GM19035 (cell line): ENCODE data around the gene MICAL3.
"Not testable (repeated sequence)": the region's sequence is repeated elsewhere in the genome, so short reads cannot be mapped to it uniquely, and the experiment has no call there.

ENCODE experiments used
- ATAC-seq: cut with Tn5 transposase; IDR thresholded peaks from one replicate; pipeline ENCODE4 v1.9.1; 2021; ENCODE audit not compliant: unreplicated experiment

Gene MICAL3

DNA sequence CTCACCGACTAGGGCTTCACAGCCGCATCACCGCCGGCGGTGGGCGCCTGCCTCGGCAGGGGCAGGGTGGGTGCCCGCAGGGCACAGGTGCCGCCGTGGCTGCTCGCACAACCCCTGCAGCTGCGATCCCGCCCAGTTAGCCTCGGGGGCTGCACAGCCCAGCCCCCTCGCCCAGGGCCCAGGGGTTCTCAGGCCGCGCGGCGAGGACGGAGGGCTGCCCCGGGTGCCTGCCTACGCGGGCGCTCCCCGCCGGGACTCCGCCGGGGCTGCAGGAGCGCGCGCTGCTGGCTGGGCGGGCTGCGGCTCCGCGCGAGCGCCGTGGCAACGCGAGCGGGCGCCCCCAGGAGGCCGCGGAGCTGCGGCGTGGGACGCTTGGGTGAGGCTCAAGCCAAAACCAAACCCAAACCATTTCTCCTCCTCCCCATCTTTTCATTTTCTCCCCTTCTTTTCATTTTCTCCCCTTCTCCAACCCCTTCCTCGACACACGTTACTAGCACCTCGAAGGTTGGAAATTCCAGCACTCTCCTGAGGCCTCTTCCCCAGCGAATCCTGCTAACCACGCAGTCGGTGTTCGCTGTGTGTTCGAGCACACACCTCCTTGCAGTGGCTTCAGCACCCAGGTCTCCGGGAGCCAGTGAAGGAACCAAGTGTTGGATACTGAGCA, at the start of gene MICAL3:
Gene MICAL3, minus strand, starts transcription at position 286 of the 664 bp plus-strand sequence. CDS start 117,749 bp downstream, outside the sequence.
- ATAC-seq = no peak

DNA sequence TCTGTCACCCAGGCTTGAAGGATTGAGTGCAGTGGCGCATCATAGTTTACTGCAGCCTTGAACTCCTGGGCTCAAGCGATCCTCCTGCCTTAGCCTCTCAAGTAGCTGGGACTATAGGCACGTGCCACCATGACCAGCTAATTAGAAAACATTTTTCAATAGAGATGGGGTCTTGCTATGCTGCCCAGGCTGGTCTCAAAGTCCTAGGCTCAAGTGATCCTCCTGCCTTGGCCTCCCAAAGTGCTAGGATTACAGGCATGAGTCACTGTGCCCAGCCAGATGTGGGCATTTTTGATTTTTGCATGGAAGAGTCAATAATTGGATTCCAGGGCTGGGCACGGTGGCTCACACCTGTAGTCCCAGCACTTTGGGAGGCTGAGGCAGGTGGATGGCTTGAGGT, 49.6 kb upstream of the MICAL3 start:
- ATAC-seq = not testable (repeated sequence)

GRCh38 chr22:18073467-18073866, 49.1 kb upstream of the MICAL3 start:
- no peak for ATAC-seq

GRCh38 chr22:18071968-18072310, 47.6 kb upstream of the MICAL3 start:
- no peak for ATAC-seq

GRCh38 chr22:18071307-18071967, 47.1 kb upstream of the MICAL3 start:
- not testable (repeated sequence) for ATAC-seq

- ATAC-seq = no peak
These were observed 46.4 kb upstream of the MICAL3 start for GRCh38 chr22:18070556-18071306.

DNA sequence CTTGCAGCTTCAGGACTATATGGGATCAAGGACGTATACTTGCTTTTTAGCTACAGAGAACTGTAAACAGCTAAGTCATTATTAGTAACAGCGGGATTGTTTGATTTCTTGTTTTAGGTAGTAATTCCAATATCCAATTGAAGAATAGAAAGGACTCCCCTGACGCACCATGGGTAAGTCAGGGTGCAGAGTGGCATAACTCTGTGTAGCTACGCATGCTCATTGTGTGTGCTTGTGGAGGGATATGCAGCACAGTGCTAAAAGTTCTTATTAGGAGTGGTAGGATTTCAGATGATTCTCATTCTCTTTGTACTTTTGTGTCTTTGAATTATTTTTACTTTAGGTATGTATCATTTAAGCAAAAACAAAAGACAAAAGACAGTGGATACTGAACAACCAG, 45.7 kb upstream of the MICAL3 start:
- no peak for ATAC-seq

DNA sequence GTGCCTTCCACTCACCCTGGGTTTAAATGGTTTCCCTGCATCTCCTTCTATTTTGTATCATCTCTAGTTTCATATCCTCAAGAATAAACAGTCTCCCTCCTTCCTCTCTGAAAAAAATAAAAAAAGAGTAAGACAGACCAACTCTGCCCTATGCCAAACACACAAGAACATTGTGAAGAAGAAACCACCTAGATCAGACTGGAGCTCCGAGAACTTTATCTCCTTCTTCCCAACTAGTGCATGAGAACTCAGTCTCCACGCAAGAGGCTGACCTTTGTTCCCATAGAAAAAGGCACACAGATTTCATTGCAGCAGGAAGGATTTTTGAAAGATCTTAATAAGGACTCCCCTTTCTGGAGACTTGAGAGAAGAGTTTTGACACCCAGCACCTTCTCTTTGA, 44.7 kb upstream of the MICAL3 start:
- no peak for ATAC-seq

DNA sequence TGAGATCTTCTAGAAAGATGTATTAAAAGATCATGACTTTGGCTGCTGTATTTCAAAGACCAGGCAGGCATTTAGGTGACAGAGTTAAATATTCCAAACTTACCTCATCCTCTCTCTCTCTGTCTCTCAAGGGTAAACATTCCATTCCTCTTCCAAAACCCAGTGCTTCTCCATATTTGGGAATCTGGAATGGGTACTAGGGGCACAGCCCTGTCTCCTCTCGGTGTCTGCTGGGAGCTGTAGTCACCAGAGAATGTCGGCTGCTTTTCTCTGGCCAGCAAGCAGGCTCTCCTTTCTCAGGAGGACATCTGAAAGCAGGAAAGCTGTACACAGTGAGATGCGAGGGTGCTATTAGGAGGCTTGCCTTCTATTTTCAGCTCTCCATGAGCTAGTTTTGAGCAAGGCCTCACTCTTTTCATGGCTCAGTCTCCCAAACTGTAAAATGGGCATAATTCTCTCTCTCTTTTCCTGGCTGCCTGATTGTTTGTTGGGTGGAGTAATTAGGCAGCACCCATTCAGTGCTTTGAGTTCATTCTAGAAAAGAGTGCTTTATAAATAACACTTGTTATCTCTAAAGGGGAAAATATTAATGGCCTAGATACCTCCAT, 44.1 kb upstream of the MICAL3 start:
- ATAC-seq = no peak

- ATAC-seq = no peak
These were observed 43.4 kb upstream of the MICAL3 start for GRCh38 chr22:18067548-18068341.

- ATAC-seq = no peak
These were observed 42.8 kb upstream of the MICAL3 start for GRCh38 chr22:18067121-18067520.

DNA sequence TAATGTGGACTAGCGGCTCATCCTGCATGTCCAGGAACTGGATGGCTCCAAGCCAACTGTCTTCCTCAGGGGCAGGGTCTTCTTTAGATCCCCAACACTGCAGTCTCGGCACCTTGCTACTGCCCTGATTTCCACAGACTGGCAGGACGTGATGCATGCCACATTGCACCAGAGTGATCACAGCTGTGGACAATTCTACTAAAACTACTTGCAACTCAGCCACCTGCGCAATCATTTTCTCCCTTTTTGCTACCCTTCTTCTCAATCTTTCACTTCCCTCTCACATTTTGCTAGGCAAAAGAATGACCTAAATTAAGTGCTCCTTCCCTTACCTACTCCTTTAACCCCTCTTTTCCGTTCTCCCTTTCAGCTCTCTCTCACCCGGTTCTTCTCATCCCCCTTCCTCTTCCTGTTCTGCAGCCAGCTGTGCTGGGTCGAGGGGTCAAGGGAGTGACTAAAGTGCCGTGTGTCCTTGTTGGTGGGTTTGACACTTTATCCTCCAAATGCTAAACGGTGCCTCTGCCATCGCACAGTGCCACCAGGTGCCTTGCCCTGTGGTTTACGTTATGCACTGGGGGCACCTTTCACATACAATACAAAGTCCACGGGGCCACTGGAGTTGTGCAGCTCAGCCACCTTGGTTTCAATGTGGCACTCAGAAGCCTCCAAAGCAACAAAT, 42.0 kb upstream of the MICAL3 start:
- ATAC-seq = no peak

DNA sequence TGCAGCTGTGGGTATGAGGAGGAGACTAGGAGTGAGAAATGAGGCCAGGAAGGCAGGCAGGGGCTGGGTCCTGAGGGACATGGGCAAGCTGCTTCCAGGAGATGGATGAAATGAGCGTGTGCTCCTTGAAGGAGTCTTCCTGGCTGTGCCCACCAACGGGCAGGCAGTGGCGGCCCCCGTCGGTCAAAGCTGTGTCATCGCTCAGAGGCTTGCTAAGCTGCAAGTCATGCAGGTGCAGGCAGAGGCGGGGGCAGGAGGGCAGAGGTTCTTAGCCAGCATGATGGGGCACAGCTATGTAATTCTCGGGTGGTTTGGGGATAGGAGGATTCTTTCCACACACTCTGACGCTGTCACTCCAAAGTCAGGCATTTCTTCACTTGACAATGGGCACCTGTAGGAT, 40.9 kb upstream of the MICAL3 start:
- ATAC-seq = no peak

DNA sequence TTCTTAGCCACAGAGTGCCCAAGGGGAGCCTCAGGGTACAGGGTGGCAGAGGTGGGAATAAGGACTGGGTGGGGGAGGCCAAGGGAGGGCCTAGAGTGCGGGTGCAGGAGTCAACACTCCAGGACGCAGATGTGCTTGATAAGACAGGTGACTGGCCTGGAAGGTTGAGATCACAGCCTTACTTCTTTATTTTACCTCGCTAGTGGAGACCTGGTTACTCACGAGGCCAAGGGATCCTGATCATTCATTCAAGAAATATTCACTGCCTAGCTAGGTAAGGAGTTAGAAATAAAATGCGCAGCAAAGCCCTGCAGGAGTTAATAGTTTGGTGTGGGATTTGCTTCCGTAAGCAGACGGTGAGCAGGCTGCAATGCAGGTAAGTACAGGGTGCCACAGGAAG, 40.3 kb upstream of the MICAL3 start:
- no peak for ATAC-seq

- ATAC-seq = not testable (repeated sequence)
These were observed 39.4 kb upstream of the MICAL3 start for GRCh38 chr22:18063715-18064114.

DNA sequence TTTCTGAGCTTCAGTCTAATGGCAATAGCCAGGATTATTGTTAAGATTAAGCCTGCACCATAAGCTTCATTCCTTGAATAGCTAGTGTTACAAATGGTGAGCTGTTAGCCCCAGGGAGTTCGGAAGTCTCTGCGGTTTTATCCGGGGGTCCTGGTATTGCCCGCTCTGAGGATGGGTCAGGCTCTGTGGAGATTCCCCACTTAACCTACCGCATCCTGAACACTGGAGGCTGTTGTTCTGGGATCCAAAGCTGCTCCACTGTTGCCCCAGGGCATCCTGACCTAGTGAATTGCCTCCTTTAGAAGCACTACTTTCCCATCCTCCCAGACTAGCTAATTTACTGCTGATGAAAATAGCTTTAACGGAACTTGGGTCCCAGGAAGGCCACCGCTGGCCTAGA, 38.9 kb upstream of the MICAL3 start:
- no peak for ATAC-seq

- no peak for ATAC-seq
These were observed 38.1 kb upstream of the MICAL3 start for GRCh38 chr22:18062421-18062820.

DNA sequence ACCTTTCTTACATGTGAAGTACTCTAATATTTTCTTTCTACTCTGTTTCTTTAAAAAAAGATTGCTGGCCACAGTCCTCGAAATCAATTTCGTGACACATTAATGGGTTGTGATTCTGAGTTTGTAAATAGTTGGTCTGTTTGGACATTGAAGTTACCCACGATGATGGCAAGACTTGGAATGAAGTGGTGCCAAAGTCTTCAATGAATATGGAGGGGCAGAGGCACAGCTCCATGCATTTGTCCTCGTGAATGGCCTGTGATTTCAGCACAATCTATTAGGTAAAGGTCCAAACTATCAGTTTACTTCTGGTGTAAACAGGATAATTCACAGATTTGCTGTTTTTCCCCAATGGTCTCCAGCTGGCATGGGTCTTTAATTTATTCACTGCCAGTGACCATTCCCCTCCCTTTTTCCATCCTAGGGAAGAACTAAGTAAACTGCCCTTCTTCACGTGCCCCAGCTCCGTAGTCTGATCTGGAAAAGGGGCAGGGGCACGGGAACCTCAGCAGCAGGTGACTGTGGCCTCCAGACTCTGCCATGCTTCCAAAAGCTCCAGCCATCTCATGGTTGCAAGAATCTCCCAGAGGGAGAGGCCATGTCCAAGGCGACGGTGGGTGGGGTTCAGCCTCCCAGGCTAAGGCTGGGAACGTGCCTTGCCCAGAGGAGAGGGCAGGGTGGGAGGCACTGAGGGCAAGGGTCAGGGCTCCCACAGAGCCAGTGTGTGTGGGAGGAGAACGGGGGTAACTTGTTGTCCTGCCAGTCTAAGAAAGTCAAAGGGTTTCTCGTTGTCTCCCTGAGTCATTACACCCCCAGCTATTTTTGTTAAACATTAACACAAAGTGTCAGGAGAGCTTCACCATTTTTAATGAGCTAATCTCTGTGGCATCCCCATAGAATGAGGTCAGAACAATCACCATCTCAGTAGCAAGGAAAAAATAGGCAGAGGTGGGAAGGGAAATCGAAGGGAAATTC, 36.6 kb upstream of the MICAL3 start:
- ATAC-seq = no peak

DNA sequence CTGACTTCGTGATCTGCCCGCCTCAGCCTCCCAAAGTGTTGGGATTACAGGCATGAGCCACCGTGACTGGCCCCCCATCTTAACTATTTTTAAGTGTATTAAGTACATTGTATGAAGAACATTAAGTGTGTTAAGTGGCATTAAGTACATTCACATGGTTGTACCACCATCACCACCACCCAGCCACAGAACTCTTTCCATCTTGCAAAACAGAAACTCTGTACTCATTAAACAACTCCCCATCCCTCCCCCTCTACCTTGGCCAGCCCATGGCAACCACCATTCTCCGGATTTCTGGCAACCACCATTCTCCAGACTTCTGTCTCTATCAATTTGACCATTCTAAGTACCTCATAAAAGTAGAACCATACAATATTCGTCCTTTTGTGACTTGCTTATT, 35.6 kb upstream of the MICAL3 start:
- ATAC-seq = no peak
